Natural killer cell (primary cell): ENCODE results near the gene BTG1. TPM values are rescaled to one million over a fixed set of nuclear protein-coding genes. Genes with fewer than 3 reads are reported as not detected.

Experiments used
- ATAC-seq, 3 donors: fragments of 150-1000 bp in 2 of 3; fragments of 200-7000 bp in 1 of 3; cut with Tn5 transposase; 1 replicate in 1 of 3; 2 replicates in 2 of 3; pipeline ENCODE4 v1.10.0; 2021; ENCODE audit warnings: mild to moderate bottlenecking in 2 of 3, moderate library complexity in 2 of 3
- DNase-seq, 2 donors: peaks; one replicate each; pipeline versions ENCODE4 v3.0.0 to v3.0.0-alpha.2; 2013 to 2021; ENCODE audit warnings: mixed read lengths in 1 of 2
- H3K27ac ChIP-seq: one replicate; pipeline ENCODE4 v1.5.1; 2013; ENCODE audit warnings: mild to moderate bottlenecking, low read length
- H3K27me3 ChIP-seq: one replicate; pipeline ENCODE4 v1.6.1; 2013; ENCODE audit warnings: low read length; ENCODE audit not compliant: control insufficient read depth, insufficient read depth
- H3K36me3 ChIP-seq: one replicate; pipeline ENCODE4 v1.6.1; 2013; ENCODE audit warnings: low read length; ENCODE audit not compliant: control insufficient read depth, insufficient read depth
- H3K4me1 ChIP-seq: one replicate; pipeline ENCODE4 v1.6.1; 2013; ENCODE audit warnings: low read length; ENCODE audit not compliant: control insufficient read depth, insufficient read depth
- H3K4me3 ChIP-seq: one replicate; pipeline ENCODE4 v1.5.1; 2013; ENCODE audit warnings: low read length
- H3K9me3 ChIP-seq: one replicate; pipeline ENCODE4 v1.6.1; 2013; ENCODE audit warnings: low read length; ENCODE audit not compliant: control insufficient read depth, insufficient read depth
- H3K27ac Mint-ChIP-seq, 2 donors: one replicate each; pipeline ENCODE4 v1.8.0; 2022; ENCODE audit warnings: mild to moderate bottlenecking in 2 of 2, mixed read lengths in 2 of 2, moderate library complexity in 1 of 2
- H3K27me3 Mint-ChIP-seq, 2 donors: one replicate each; pipeline ENCODE4 v1.8.0; 2022; ENCODE audit warnings: low read depth in 2 of 2, mixed read lengths in 2 of 2
- H3K36me3 Mint-ChIP-seq: one replicate; pipeline ENCODE4 v1.8.0; 2022; ENCODE audit warnings: mixed read lengths
- H3K4me1 Mint-ChIP-seq, 2 donors: one replicate each; pipeline ENCODE4 v1.8.0; 2022; ENCODE audit warnings: mixed read lengths in 2 of 2
- H3K4me3 Mint-ChIP-seq: one replicate; pipeline ENCODE4 v1.8.0; 2022; ENCODE audit warnings: mild to moderate bottlenecking, moderate library complexity, mixed read lengths
- H3K9me3 Mint-ChIP-seq, 2 donors: one replicate each; pipeline ENCODE4 v1.8.0; 2022; ENCODE audit warnings: mixed read lengths in 2 of 2
- WGBS: methylation state at CpG from one replicate; pipeline ENCODE4 v1.1.7; 2013; ENCODE audit warnings: missing lambda C conversion rate; ENCODE audit not compliant: insufficient coverage; 5-methylcytosine and 5-hydroxymethylcytosine counted together
- intact Hi-C: fragments of 100-400 bp; cut with micrococcal nuclease; formaldehyde crosslinking; loops from one replicate; pipeline ENCODE4 v1.14.2; 2022
- total RNA-seq, 4 donors: library from RNA; stranded (reverse); fragments of 120-200 nt in 1 of 4; gene quantifications; one replicate each; pipeline versions ENCODE4 v1.2.3 to v1.2.4, GENCODE V29; 2013 to 2022
- TF ChIP-seq, protein P1 (sequence below): fragments of 200-600 bp; IDR thresholded peaks from one replicate; pipeline ENCODE4 v1.8.0; 2022; ENCODE audit warnings: antibody characterized with exemption

Gene BTG1
- total RNA-seq, 3 donors from 2014 or later (not counting 1 experiment from before 2014, with no cell fraction given) = 801 to 1,037 (median 830) TPM

DNA sequence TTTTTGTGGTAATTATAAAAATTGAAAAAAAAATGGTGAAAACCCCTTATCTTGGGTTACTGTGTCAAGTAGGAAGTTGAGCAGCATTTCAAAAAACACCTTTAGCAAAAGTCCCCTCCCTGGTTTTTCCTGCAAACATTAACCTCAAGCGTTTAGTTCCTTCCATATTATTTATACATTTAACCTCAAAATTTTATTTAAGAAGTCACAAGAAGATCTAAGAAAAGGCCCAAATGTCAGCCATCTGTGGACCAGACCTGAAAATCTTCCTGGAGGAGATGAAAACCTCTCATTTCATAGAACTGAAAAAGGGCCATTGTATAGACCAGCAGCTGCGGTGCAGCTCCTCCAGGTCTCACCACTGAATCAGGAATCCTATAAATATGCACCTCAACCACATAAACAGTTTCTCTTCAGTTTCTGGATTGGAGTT, 40.4 kb upstream of the BTG1 start:
- Histone ChIP-seq H3K27me3 (no peaks in the 10 kb centered on the region), H3K27ac (peak overlapping the region; percentile 85), H3K9me3 (no peaks in the 10 kb centered on the region), H3K4me1 (peaks cover 19% of the 10 kb centered on the region), H3K36me3 (no peaks in the 10 kb centered on the region), H3K4me3 (no peak overlapping the region)
- DNase-seq (peak in 1 of 2 donors; percentile 69), ATAC-seq (peak in 2 of 3 donors; percentile 38 to 46)
- no peaks in the 10 kb centered on the region for H3K36me3 Mint-ChIP-seq
- H3K27ac Mint-ChIP-seq = peak overlapping the region; percentile 80 to 88
- peaks cover 35 to 47% of the 10 kb centered on the region in 2 donors for H3K4me1 Mint-ChIP-seq
- TF ChIP-seq, protein P1, sequence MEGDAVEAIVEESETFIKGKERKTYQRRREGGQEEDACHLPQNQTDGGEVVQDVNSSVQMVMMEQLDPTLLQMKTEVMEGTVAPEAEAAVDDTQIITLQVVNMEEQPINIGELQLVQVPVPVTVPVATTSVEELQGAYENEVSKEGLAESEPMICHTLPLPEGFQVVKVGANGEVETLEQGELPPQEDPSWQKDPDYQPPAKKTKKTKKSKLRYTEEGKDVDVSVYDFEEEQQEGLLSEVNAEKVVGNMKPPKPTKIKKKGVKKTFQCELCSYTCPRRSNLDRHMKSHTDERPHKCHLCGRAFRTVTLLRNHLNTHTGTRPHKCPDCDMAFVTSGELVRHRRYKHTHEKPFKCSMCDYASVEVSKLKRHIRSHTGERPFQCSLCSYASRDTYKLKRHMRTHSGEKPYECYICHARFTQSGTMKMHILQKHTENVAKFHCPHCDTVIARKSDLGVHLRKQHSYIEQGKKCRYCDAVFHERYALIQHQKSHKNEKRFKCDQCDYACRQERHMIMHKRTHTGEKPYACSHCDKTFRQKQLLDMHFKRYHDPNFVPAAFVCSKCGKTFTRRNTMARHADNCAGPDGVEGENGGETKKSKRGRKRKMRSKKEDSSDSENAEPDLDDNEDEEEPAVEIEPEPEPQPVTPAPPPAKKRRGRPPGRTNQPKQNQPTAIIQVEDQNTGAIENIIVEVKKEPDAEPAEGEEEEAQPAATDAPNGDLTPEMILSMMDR = no peak
- H3K4me3 Mint-ChIP-seq = peak overlapping the region; percentile 68
- H3K27me3 Mint-ChIP-seq = no peaks in the 10 kb centered on the region
- WGBS = 27% methylated on average over 2 of the region's 2 CpGs
- H3K9me3 Mint-ChIP-seq = no peaks in the 10 kb centered on the region
- intact Hi-C loops = no loop called here

DNA sequence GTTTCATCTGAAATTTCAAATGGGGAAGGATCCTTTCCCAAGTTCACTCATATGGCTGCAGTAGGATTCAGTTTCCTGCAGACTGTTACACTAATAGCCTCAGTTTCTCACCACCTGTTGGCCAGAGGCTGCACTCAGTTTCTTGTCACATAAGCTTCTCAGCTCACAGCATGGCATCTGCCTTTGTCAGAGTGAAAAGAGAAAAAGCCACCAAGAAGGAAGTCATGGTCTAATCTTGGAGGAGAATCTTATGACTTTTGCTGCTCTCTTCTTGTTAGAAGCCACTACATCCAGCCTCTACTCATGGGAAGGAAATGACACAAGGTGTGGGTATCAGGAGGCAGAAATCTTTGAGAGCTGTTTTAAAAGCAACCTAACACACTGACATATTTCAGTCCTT, 39.4 kb upstream of the BTG1 start:
- intact Hi-C loops = loop anchor here (1.0 kb wide), 1 partner anchor 308 kb away; no protein-coding TSS in a partner anchor
- H3K27me3 Mint-ChIP-seq = no peaks in the 10 kb centered on the region
- no peak overlapping the region for H3K4me3 ChIP-seq

DNA sequence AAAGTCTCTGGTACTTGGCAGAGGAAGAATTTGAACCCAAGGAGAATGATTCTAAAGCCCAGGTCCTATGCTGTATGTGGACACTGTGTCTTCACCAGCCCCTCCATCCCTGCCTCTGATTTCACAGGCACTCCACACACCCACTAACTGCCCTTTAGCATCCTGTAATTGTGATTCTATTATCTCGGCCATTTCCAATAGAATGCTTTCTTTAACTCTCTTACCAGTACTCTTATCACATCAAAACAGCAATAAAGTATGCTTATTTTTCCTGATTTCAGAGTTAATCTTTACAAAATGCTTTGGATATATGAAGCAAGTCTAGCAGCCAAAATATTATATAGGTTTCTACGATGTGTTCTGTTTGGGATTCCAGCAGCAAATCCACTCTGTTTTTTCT, 37.9 kb upstream of the BTG1 start:
- peak overlapping the region in 1 of 2 donors; percentile 88 for H3K27ac Mint-ChIP-seq
- no peak overlapping the region for H3K4me3 Mint-ChIP-seq

More for the DNA sequence above, 39.4 kb upstream of the BTG1 start:
- Histone ChIP-seq H3K9me3 (no peaks in the 10 kb centered on the region), H3K4me1 (peaks cover 19% of the 10 kb centered on the region), H3K27ac (peak overlapping the region; percentile 85), H3K27me3 (no peaks in the 10 kb centered on the region), H3K36me3 (no peaks in the 10 kb centered on the region)
- H3K36me3 Mint-ChIP-seq = no peaks in the 10 kb centered on the region
- ATAC-seq (peak; percentile 65 to 84 (median 80)), DNase-seq (peak in 1 of 2 donors; percentile 70)
- peaks cover 35 to 47% of the 10 kb centered on the region in 2 donors for H3K4me1 Mint-ChIP-seq
- H3K4me3 Mint-ChIP-seq = peak overlapping the region; percentile 29
- H3K27ac Mint-ChIP-seq = peak overlapping the region; percentile 80 to 88
- TF ChIP-seq, protein P1 = no peak
- no peaks in the 10 kb centered on the region for H3K9me3 Mint-ChIP-seq

More for the DNA sequence above, 37.9 kb upstream of the BTG1 start:
- WGBS = 88% methylated on average over 2 of the region's 2 CpGs
- H3K4me3 ChIP-seq = no peak overlapping the region
- peaks cover 24% of the 10 kb centered on the region for H3K4me1 ChIP-seq
- no peaks in the 10 kb centered on the region for H3K9me3 ChIP-seq
- H3K36me3 ChIP-seq = no peaks in the 10 kb centered on the region
- intact Hi-C loops = no loop called here
- H3K27ac ChIP-seq = no peak overlapping the region
- peaks cover 29 to 53% of the 10 kb centered on the region in 2 donors for H3K4me1 Mint-ChIP-seq
- no peaks in the 10 kb centered on the region for H3K27me3 Mint-ChIP-seq
- no peak for DNase-seq
- H3K9me3 Mint-ChIP-seq = no peaks in the 10 kb centered on the region
- H3K27me3 ChIP-seq = no peaks in the 10 kb centered on the region
- TF ChIP-seq, protein P1 = no peak
- H3K36me3 Mint-ChIP-seq = no peaks in the 10 kb centered on the region
- no peak for ATAC-seq
